Parathyroid adenoma (tissue), 2 donors: ENCODE results near the gene PJA1.

ENCODE experiments used
- H2AFZ ChIP-seq: fragments of 300-600 bp; sonication (generic); one replicate; pipeline ENCODE4 v1.7.0; 2017; ENCODE audit warnings: antibody characterized with exemption, mild to moderate bottlenecking
- H3K27ac ChIP-seq: fragments of 300-600 bp; sonication (generic); one replicate; pipeline ENCODE4 v1.7.0; 2017
- H3K27me3 ChIP-seq: fragments of 300-600 bp; sonication (generic); one replicate; pipeline ENCODE4 v1.7.0; 2017; ENCODE audit warnings: low read length; ENCODE audit not compliant: control insufficient read depth, insufficient read depth
- H3K36me3 ChIP-seq: fragments of 300-600 bp; sonication (generic); one replicate; pipeline ENCODE4 v1.7.0; 2017; ENCODE audit warnings: low read length; ENCODE audit not compliant: control insufficient read depth, insufficient read depth
- H3K4me1 ChIP-seq: fragments of 300-600 bp; sonication (generic); one replicate; pipeline ENCODE4 v1.7.0; 2017; ENCODE audit warnings: control low read depth
- H3K4me2 ChIP-seq: fragments of 300-600 bp; sonication (generic); one replicate; pipeline ENCODE4 v1.7.0; 2017; ENCODE audit warnings: low read length
- H3K4me3 ChIP-seq: fragments of 300-600 bp; sonication (generic); one replicate; pipeline ENCODE4 v1.7.0; 2017; ENCODE audit warnings: low read depth, low read length
- H3K79me2 ChIP-seq: fragments of 300-600 bp; sonication (generic); one replicate; pipeline ENCODE4 v1.7.0; 2017; ENCODE audit warnings: control low read depth
- H3K9ac ChIP-seq: fragments of 300-600 bp; sonication (generic); one replicate; pipeline ENCODE4 v1.7.0; 2017; ENCODE audit warnings: mild to moderate bottlenecking
- H3K9me3 ChIP-seq: fragments of 300-600 bp; sonication (generic); one replicate; pipeline ENCODE4 v1.7.0; 2017; ENCODE audit warnings: low read length; ENCODE audit not compliant: control insufficient read depth
- TF ChIP-seq, protein P1 (sequence below): fragments of 300-600 bp; sonication (generic); IDR thresholded peaks from one replicate; pipeline ENCODE4 v1.7.0; 2017; ENCODE audit warnings: antibody characterized with exemption, mild to moderate bottlenecking
- donor health status: primary hyperparathyroidism.

Gene PJA1

DNA sequence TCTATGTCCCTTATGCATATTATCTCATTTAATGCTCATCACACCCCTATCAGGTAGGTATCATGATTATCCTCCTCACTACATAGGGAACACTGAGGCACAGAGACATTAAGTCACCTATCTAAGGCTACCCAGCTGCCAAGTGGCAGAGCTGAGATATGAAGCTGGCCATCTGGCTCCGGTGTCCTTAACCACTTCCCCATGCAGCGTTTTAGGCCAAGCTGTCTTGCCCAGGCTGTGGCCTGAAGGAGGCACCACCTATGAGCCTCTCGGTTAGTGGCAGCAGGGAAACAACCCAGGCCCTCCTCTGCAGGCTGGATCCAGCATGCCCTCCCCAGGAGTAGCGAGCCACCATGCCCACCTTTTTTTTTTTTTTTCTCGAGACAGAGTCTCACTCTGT, 16.3 kb downstream of the PJA1 start:
- H3K79me2 ChIP-seq = no peaks in the 10 kb centered on the region
- H3K4me1 ChIP-seq = peaks cover 6% of the 10 kb centered on the region
- no peak overlapping the region for H2AFZ ChIP-seq
- no peak overlapping the region for H3K27ac ChIP-seq
- TF ChIP-seq, protein P1, sequence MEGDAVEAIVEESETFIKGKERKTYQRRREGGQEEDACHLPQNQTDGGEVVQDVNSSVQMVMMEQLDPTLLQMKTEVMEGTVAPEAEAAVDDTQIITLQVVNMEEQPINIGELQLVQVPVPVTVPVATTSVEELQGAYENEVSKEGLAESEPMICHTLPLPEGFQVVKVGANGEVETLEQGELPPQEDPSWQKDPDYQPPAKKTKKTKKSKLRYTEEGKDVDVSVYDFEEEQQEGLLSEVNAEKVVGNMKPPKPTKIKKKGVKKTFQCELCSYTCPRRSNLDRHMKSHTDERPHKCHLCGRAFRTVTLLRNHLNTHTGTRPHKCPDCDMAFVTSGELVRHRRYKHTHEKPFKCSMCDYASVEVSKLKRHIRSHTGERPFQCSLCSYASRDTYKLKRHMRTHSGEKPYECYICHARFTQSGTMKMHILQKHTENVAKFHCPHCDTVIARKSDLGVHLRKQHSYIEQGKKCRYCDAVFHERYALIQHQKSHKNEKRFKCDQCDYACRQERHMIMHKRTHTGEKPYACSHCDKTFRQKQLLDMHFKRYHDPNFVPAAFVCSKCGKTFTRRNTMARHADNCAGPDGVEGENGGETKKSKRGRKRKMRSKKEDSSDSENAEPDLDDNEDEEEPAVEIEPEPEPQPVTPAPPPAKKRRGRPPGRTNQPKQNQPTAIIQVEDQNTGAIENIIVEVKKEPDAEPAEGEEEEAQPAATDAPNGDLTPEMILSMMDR = no peak
- no peak overlapping the region for H3K4me3 ChIP-seq
- no peaks in the 10 kb centered on the region for H3K36me3 ChIP-seq
- no peaks in the 10 kb centered on the region for H3K27me3 ChIP-seq
- no peak overlapping the region for H3K9ac ChIP-seq
- no peaks in the 10 kb centered on the region for H3K9me3 ChIP-seq
- H3K4me2 ChIP-seq = no peak overlapping the region

DNA sequence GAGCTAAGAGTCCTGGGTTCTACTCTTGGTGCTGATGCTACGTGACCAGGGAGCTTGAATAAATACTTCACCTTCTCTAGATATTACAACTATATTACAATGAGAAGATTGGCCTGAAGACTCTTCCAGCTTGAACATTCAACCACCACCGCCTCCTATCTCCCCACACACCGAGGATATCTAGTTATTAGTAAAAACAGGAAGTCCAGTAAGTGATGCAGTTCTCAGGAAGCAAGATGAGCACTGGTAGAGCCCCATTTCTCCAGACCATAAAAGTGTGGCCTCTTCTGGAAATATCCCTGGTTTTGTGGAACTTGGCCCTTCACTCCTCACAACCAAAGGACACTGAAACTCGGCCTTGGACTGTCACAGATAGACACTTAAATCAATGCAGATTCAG, 18.5 kb downstream of the PJA1 start:
- Histone ChIP-seq H3K9ac (no peak overlapping the region), H2AFZ (no peak overlapping the region), H3K27ac (no peak overlapping the region), H3K4me3 (no peak overlapping the region), H3K9me3 (no peaks in the 10 kb centered on the region), H3K27me3 (no peaks in the 10 kb centered on the region), H3K4me2 (no peak overlapping the region), H3K36me3 (no peaks in the 10 kb centered on the region), H3K4me1 (no peaks in the 10 kb centered on the region), H3K79me2 (no peaks in the 10 kb centered on the region)
- TF ChIP-seq, protein P1 = no peak

DNA sequence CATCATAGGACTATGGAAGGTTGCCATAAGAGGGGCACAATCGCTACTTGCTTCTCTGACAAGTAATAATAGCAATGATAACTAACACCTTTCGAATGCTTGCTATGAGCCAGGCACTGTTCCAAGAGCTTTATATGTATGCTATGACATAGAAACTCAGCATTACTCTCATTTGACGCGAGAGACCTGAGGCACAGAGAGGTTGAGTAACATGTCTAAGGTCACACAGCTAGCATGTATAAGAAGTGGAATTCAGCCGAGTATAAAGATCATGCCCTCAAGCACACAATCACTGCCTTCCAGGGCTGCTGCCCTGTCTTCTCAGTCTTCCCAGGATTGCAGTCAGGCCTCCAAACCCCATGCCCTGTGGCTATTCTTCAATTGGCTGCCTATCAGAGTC, 19.5 kb downstream of the PJA1 start:
- Histone ChIP-seq H3K27ac (no peak overlapping the region), H3K9me3 (no peaks in the 10 kb centered on the region), H3K36me3 (no peaks in the 10 kb centered on the region), H3K4me3 (no peak overlapping the region), H3K9ac (no peak overlapping the region), H2AFZ (no peak overlapping the region), H3K27me3 (no peaks in the 10 kb centered on the region), H3K79me2 (no peaks in the 10 kb centered on the region), H3K4me2 (no peak overlapping the region), H3K4me1 (no peaks in the 10 kb centered on the region)
- TF ChIP-seq, protein P1 = no peak

DNA sequence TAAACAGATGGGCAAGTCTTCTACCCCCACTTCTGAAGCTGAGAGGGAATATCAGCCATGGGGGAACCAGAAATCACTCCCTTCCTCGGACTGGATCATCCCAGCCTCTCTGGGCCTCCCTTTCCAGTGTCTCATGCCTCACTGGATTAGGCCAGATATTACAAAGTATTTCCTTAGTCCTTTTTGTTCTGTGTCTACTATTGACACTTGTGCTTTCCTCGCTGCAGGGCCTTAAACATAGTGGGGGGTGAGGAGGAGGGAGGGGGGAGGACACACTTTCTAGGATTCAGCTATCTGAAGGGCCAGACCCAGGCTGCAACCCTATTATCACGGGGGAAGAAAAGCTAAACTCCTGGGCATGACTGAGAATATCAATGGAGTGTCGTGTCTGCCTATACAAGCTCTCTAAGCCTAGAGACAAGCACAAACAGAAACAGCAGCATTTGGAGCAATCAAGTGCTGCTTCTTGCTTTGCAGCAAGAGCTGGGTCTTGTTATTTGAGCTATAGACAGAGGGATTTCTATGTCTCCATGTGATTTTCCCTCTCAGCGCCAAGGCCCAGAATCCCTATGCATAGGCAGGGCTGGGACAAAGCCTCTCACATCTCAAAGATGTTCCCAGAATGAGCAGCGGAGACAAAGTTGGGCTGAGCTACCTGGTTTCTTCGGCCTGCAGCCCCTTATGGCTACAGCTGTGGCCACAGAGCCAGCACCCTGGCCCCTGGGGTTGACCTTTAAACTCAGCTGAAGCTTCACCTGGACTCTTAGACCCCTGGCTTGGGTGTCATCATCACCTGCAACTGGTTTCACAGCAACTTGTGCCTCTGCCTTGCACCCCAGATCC, 20.2 kb downstream of the PJA1 start:
- H3K9me3 ChIP-seq = no peaks in the 10 kb centered on the region
- H3K4me3 ChIP-seq = no peak overlapping the region
- no peak overlapping the region for H3K9ac ChIP-seq
- no peaks in the 10 kb centered on the region for H3K36me3 ChIP-seq
- no peak overlapping the region for H2AFZ ChIP-seq
- H3K27me3 ChIP-seq = no peaks in the 10 kb centered on the region
- no peaks in the 10 kb centered on the region for H3K79me2 ChIP-seq
- no peaks in the 10 kb centered on the region for H3K4me1 ChIP-seq
- TF ChIP-seq, protein P1 = no peak
- H3K27ac ChIP-seq = no peak overlapping the region
- no peak overlapping the region for H3K4me2 ChIP-seq

DNA sequence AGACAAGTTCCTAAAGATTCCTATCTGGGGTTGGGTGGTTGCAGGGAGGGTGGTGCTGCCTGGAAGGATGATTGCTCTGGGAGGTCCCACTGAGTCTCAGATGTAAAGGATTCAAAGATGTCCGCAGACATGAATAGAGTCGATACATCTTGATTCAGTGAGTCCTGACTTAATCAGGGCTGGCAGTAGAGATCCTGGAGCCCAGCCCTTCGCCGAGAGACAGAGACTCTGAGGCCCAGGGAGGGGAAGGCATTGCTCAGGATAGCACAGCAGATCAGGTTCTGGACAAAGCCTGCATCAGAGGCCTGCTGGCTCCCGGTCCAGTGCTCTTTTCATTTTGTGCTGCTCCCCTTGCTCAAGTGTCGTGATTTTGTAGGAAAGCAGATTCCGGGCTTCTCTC, 21.7 kb downstream of the PJA1 start:
- no peak overlapping the region for H3K27ac ChIP-seq
- no peaks in the 10 kb centered on the region for H3K27me3 ChIP-seq
- H2AFZ ChIP-seq = no peak overlapping the region
- no peak overlapping the region for H3K9ac ChIP-seq
- no peak overlapping the region for H3K4me2 ChIP-seq
- TF ChIP-seq, protein P1 = no peak
- H3K4me3 ChIP-seq = no peak overlapping the region
- no peaks in the 10 kb centered on the region for H3K79me2 ChIP-seq
- H3K36me3 ChIP-seq = no peaks in the 10 kb centered on the region
- no peaks in the 10 kb centered on the region for H3K9me3 ChIP-seq
- peaks cover 2% of the 10 kb centered on the region for H3K4me1 ChIP-seq
